Panc1 (cell line): Measurements from ENCODE around the gene TAS2R10. TPM values are rescaled to one million over a fixed set of nuclear protein-coding genes. Genes with fewer than 3 reads are reported as not detected.
A peak's percentile ranks its signal among the peaks of the same experiment; 100 is the strongest.

ENCODE experiments used
- ATAC-seq: fragments of 200-7000 bp; cut with Tn5 transposase; 2 replicates; pipeline ENCODE4 v1.9.1; 2020; ENCODE audit warnings: mild to moderate bottlenecking, moderate library complexity
- Bru-seq: library from RNA; stranded (reverse); fragments of 400-500 nt; gene quantifications from one replicate; lab custom pipeline; 2021; lab: Mats Ljungman, UMichigan
- BruChase-seq, 2 experiments: library from RNA; stranded (reverse); fragments of 400-500 nt; gene quantifications; one replicate each; lab custom pipeline; 2021; lab: Mats Ljungman, UMichigan
- BruUV-seq: library from RNA; stranded (reverse); fragments of 400-500 nt; replicated peaks from 2 replicates; lab custom pipeline; 2021; lab: Mats Ljungman, UMichigan
- CTCF ChIA-PET: fragments of 300-600 bp; sonication (Branson Sonifier 250); formaldehyde crosslinking; loops from one replicate; lab custom pipeline; 2022; ENCODE audit warnings: antibody characterized with exemption; lab: Charles Lee
- POLR2A ChIA-PET: fragments of 300-600 bp; sonication (Branson Sonifier 250); formaldehyde crosslinking; loops from one replicate; lab custom pipeline; 2022; ENCODE audit warnings: antibody characterized with exemption; lab: Charles Lee
- DNase-seq: peaks from one replicate; pipeline ENCODE4 v3.0.0-alpha.2; 2010; ENCODE audit warnings: low read depth, low spot score
- H3K27ac ChIP-seq: 2 replicates; pipeline ENCODE4 v1.5.1; 2011; ENCODE audit warnings: mild to moderate bottlenecking, low read length, inconsistent platforms
- H3K27me3 ChIP-seq: fragments of 200-500 bp; sonication (Bioruptor generic); 2 replicates; pipeline ENCODE4 v1.6.0; 2014; ENCODE audit warnings: low read length, inconsistent platforms; ENCODE audit not compliant: control insufficient read depth, insufficient read depth
- H3K36me3 ChIP-seq: fragments of 200-500 bp; sonication (Bioruptor generic); 2 replicates; pipeline ENCODE4 v1.5.1; 2014; ENCODE audit warnings: inconsistent platforms, mild to moderate bottlenecking, low read length, moderate library complexity; ENCODE audit not compliant: control insufficient read depth, insufficient read depth
- H3K4me1 ChIP-seq: 2 replicates; pipeline ENCODE4 v1.5.1; 2011; ENCODE audit warnings: inconsistent platforms, mild to moderate bottlenecking, low read length, moderate library complexity; ENCODE audit not compliant: control insufficient read depth, insufficient read depth
- H3K4me3 ChIP-seq, 2 experiments: 2 replicates each; pipeline ENCODE4 v1.5.1; 2011 to 2012; ENCODE audit warnings: low read depth in 2 of 2, low read length in 2 of 2, mild to moderate bottlenecking in 2 of 2, inconsistent platforms in 1 of 2, moderate library complexity in 1 of 2
- H3K9me3 ChIP-seq: fragments of 200-500 bp; sonication (Bioruptor generic); 2 replicates; pipeline ENCODE4 v1.5.1; 2014; ENCODE audit warnings: low read depth, mild to moderate bottlenecking, inconsistent platforms, low read length, moderate library complexity; ENCODE audit not compliant: control insufficient read depth, insufficient read depth
- CTCF ChIP-seq: fragments of 450-650 bp; IDR thresholded peaks from 2 replicates; pipeline ENCODE4 v1.5.1; 2017; ENCODE audit warnings: mild to moderate bottlenecking
- POLR2AphosphoS5 ChIP-seq: IDR thresholded peaks from 2 replicates; pipeline ENCODE4 v1.6.1; 2012; ENCODE audit warnings: mild to moderate bottlenecking, low read depth, low read length, moderate library complexity
- REST ChIP-seq, 2 experiments: IDR thresholded peaks; 2 replicates each; pipeline ENCODE4 v1.6.1; 2011 to 2012; ENCODE audit warnings: low read depth in 2 of 2, control low read depth in 1 of 2, low read length in 1 of 2, mild to moderate bottlenecking in 1 of 2, moderate library complexity in 1 of 2; ENCODE audit not compliant: insufficient read depth in 1 of 2
- SIN3A ChIP-seq: IDR thresholded peaks from 2 replicates; pipeline ENCODE4 v1.6.1; 2012; ENCODE audit warnings: low read depth, mild to moderate bottlenecking, low read length, moderate library complexity, borderline replicate concordance; ENCODE audit not compliant: insufficient read depth
- TCF7L2 ChIP-seq: IDR thresholded peaks from 2 replicates; pipeline ENCODE4 v1.6.1; 2011; ENCODE audit warnings: mild to moderate bottlenecking, low read depth, low read length, inconsistent platforms
- in situ Hi-C: cut with HindIII; loops from 2 replicates; pipeline ENCODE4 v1.10.0; 2016; ENCODE audit warnings: low sequenced_read_pairs, low pct_unique_long_range_greater_than_20kb
- intact Hi-C: fragments of 100-400 bp; cut with micrococcal nuclease; formaldehyde crosslinking; loops from one replicate; pipeline ENCODE4 v1.10.0; 2022; ENCODE audit not compliant: unreplicated experiment
- long read RNA-seq: library from polyadenylated mRNA; unstranded; transcript quantifications from one replicate; pipeline ENCODE4 v2.0.0, GENCODE V29; 2021; ENCODE audit not compliant: unreplicated experiment
- polyA plus RNA-seq: library from polyadenylated mRNA; unstranded; fragments of >200 nt; gene quantifications from one replicate; pipeline ENCODE4 v1.2.1, GENCODE V29; 2012; ENCODE audit warnings: missing spikeins; ENCODE audit not compliant: insufficient read length
- total RNA-seq: library from RNA; stranded (reverse); gene quantifications from one replicate; pipeline ENCODE4 v1.2.1, GENCODE V29; 2021; ENCODE audit not compliant: unreplicated experiment

The TAS2R10 gene
- total RNA-seq (0.23 TPM), Bru-seq, nascent RNA (percentile 51 among the genes with signal in this experiment), BruChase-seq, experiment 1, labeled RNA remaining after a 2-hour chase (percentile 83 among the genes with signal in this experiment), BruChase-seq, experiment 2, labeled RNA remaining after a 6-hour chase (percentile 57 among the genes with signal in this experiment)
- not detected for polyA plus RNA-seq
- long read RNA-seq, result 0 reads

GRCh38 chr12:10826258-10826657 lies at the start of gene TAS2R10:
TSS of gene TAS2R10 (minus strand) at chr12:10826358. CDS start at chr12:10826269, 89 bp downstream.
- no peak within 1 kb of the TSS for H3K4me3 ChIP-seq
- no TSS peak for BruUV-seq
- no peaks in the 10 kb centered on the region for H3K4me1 ChIP-seq
- no peaks in the 10 kb centered on the region for H3K27me3 ChIP-seq
- no peak for ATAC-seq
- DNase-seq, result no peak
- no peaks in the 10 kb centered on the region for H3K9me3 ChIP-seq
- CTCF ChIA-PET, result no interaction called here
- no peaks in the 10 kb centered on the region for H3K36me3 ChIP-seq
- in situ Hi-C loops (no loop called here), intact Hi-C loops (no loop called here)
- POLR2A ChIA-PET, result interaction anchor here (0.6 kb wide), 1 partner anchor 107 kb away, joined by 4 read pairs; no protein-coding TSS in a partner anchor
- TF ChIP-seq TCF7L2 (no peak), CTCF (no peak), SIN3A (no peak), POLR2AphosphoS5 (no peak), REST (IDR thresholded peaks at IDR 0.05; ENCODE audit: insufficient read depth in 1 of 2, low read depth in 2 of 2, low read length in 1 of 2) (no peak)
- no peak within 1 kb of the TSS for H3K27ac ChIP-seq

- no peak for TF ChIP-seq CTCF
- TF ChIP-seq REST (IDR thresholded peaks at IDR 0.05; ENCODE audit: insufficient read depth in 1 of 2, low read depth in 2 of 2, low read length in 1 of 2), result no peak
- no peak for TF ChIP-seq TCF7L2
- no peak for TF ChIP-seq SIN3A
- no peak for TF ChIP-seq POLR2AphosphoS5
- ChIA-PET CTCF (no interaction called here), POLR2A (no interaction called here)
- Histone ChIP-seq H3K4me3 (no peak overlapping the region), H3K27ac (no peak overlapping the region), H3K27me3 (no peaks in the 10 kb centered on the region), H3K9me3 (no peaks in the 10 kb centered on the region), H3K4me1 (no peaks in the 10 kb centered on the region), H3K36me3 (no peaks in the 10 kb centered on the region)
- no TSS peak for BruUV-seq
- intact Hi-C loops (no loop called here), in situ Hi-C loops (no loop called here)
- DNase-seq (no peak), ATAC-seq (no peak)
Measured at GRCh38 chr12:10873378-10873777, 47.2 kb upstream of the TAS2R10 start.
